HUES48 (cell line): ENCODE measurements around the gene BABAM2.
"Not testable (repeated sequence)": the region's sequence is repeated elsewhere in the genome, so short reads cannot be mapped to it uniquely, and the experiment has no call there.

Experiments
- H3K27ac ChIP-seq: one replicate; pipeline ENCODE4 v1.7.0; 2013; ENCODE audit warnings: low read depth, low read length, inconsistent platforms
- H3K27me3 ChIP-seq: 2 replicates; pipeline ENCODE4 v1.6.1; 2013; ENCODE audit warnings: mild to moderate bottlenecking, low read length; ENCODE audit not compliant: control insufficient read depth, insufficient read depth
- H3K36me3 ChIP-seq: 2 replicates; pipeline ENCODE4 v1.6.1; 2013; ENCODE audit warnings: low read length; ENCODE audit not compliant: control insufficient read depth, insufficient read depth
- H3K4me1 ChIP-seq: 2 replicates; pipeline ENCODE4 v1.6.1; 2013; ENCODE audit warnings: mild to moderate bottlenecking, low read length; ENCODE audit not compliant: control insufficient read depth, insufficient read depth
- H3K4me3 ChIP-seq: 2 replicates; pipeline ENCODE4 v1.5.1; 2013; ENCODE audit warnings: mild to moderate bottlenecking, low read depth, low read length
- H3K9ac ChIP-seq: 2 replicates; pipeline ENCODE4 v1.6.1; 2013; ENCODE audit warnings: mild to moderate bottlenecking, low read depth, low read length, moderate library complexity
- H3K9me3 ChIP-seq: 2 replicates; pipeline ENCODE4 v1.6.1; 2013; ENCODE audit warnings: low read length; ENCODE audit not compliant: control insufficient read depth, insufficient read depth

Gene BABAM2

GRCh38 chr2:27878825-27879224, 11.7 kb upstream of the BABAM2 start:
- Histone ChIP-seq H3K4me3 (no peak overlapping the region), H3K9me3 (no peaks in the 10 kb centered on the region), H3K27ac (no peak overlapping the region), H3K4me1 (no peaks in the 10 kb centered on the region), H3K9ac (no peak overlapping the region), H3K27me3 (no peaks in the 10 kb centered on the region), H3K36me3 (no peaks in the 10 kb centered on the region)

GRCh38 chr2:27881815-27882583, 8.5 kb upstream of the BABAM2 start:
- not testable (repeated sequence) for H3K9ac ChIP-seq, H3K4me3 ChIP-seq, H3K27me3 ChIP-seq, H3K27ac ChIP-seq, H3K36me3 ChIP-seq, H3K4me1 ChIP-seq, H3K9me3 ChIP-seq

GRCh38 chr2:27882584-27882922, 8.0 kb upstream of the BABAM2 start:
- H3K27me3 ChIP-seq, H3K4me1 ChIP-seq, H3K9ac ChIP-seq, H3K9me3 ChIP-seq, H3K36me3 ChIP-seq, H3K27ac ChIP-seq, H3K4me3 ChIP-seq: not testable (repeated sequence)

- Histone ChIP-seq H3K36me3 (no peaks in the 10 kb centered on the region), H3K4me3 (no peak overlapping the region), H3K9ac (no peak overlapping the region), H3K4me1 (peaks cover 5% of the 10 kb centered on the region; the same call in 1 of the 2 replicates), H3K27ac (no peak overlapping the region), H3K27me3 (no peaks in the 10 kb centered on the region), H3K9me3 (no peaks in the 10 kb centered on the region)
Observed at GRCh38 chr2:27884601-27885000, 5.9 kb upstream of the BABAM2 start.

GRCh38 chr2:27885234-27885633, 5.3 kb upstream of the BABAM2 start:
- peaks cover 6% of the 10 kb centered on the region; the same call in 1 of the 2 replicates for H3K4me1 ChIP-seq
- H3K9me3 ChIP-seq: no peaks in the 10 kb centered on the region
- H3K27me3 ChIP-seq: no peaks in the 10 kb centered on the region
- H3K4me3 ChIP-seq: no peak overlapping the region
- H3K9ac ChIP-seq: no peak overlapping the region
- H3K36me3 ChIP-seq: no peaks in the 10 kb centered on the region
- no peak overlapping the region for H3K27ac ChIP-seq

- Histone ChIP-seq H3K9ac (no peak overlapping the region), H3K9me3 (no peaks in the 10 kb centered on the region), H3K27ac (no peak overlapping the region), H3K27me3 (no peaks in the 10 kb centered on the region), H3K4me3 (no peak overlapping the region), H3K36me3 (no peaks in the 10 kb centered on the region), H3K4me1 (peaks cover 6% of the 10 kb centered on the region; the same call in 1 of the 2 replicates)
Observed at GRCh38 chr2:27885661-27886060, 4.9 kb upstream of the BABAM2 start.

GRCh38 chr2:27886322-27886721, 4.2 kb upstream of the BABAM2 start:
- H3K9ac ChIP-seq: no peak overlapping the region
- H3K4me1 ChIP-seq: peaks cover 6% of the 10 kb centered on the region; the same call in 1 of the 2 replicates
- no peaks in the 10 kb centered on the region for H3K36me3 ChIP-seq
- H3K9me3 ChIP-seq: no peaks in the 10 kb centered on the region
- H3K27ac ChIP-seq: no peak overlapping the region
- no peak overlapping the region for H3K4me3 ChIP-seq
- no peaks in the 10 kb centered on the region for H3K27me3 ChIP-seq

GRCh38 chr2:27887111-27887510, 3.4 kb upstream of the BABAM2 start:
- Histone ChIP-seq H3K9ac (no peak overlapping the region), H3K4me1 (peaks cover 6% of the 10 kb centered on the region; the same call in 1 of the 2 replicates), H3K27me3 (no peaks in the 10 kb centered on the region), H3K9me3 (no peaks in the 10 kb centered on the region), H3K4me3 (no peak overlapping the region), H3K36me3 (no peaks in the 10 kb centered on the region), H3K27ac (no peak overlapping the region)

- Histone ChIP-seq H3K27ac (no peak overlapping the region), H3K9me3 (no peaks in the 10 kb centered on the region), H3K4me1 (peaks cover 6% of the 10 kb centered on the region; the same call in 1 of the 2 replicates), H3K4me3 (no peak overlapping the region), H3K9ac (no peak overlapping the region), H3K27me3 (no peaks in the 10 kb centered on the region), H3K36me3 (no peaks in the 10 kb centered on the region)
Observed at GRCh38 chr2:27887830-27888229, 2.7 kb upstream of the BABAM2 start.

- no peaks in the 10 kb centered on the region for H3K36me3 ChIP-seq
- H3K4me1 ChIP-seq: peaks cover 6% of the 10 kb centered on the region; the same call in 1 of the 2 replicates
- no peak overlapping the region for H3K27ac ChIP-seq
- no peak overlapping the region for H3K9ac ChIP-seq
- no peak overlapping the region for H3K4me3 ChIP-seq
- no peaks in the 10 kb centered on the region for H3K9me3 ChIP-seq
- H3K27me3 ChIP-seq: no peaks in the 10 kb centered on the region
Observed at GRCh38 chr2:27888790-27889189, 1.7 kb upstream of the BABAM2 start.

GRCh38 chr2:27889774-27890145, 769 bp upstream of the BABAM2 start:
- Histone ChIP-seq H3K27ac (peak overlapping the region; percentile 93), H3K36me3 (0 out of 2 replicates have a peak, but pooled peaks cover 4% of the 10 kb centered on the region), H3K4me3 (peak overlapping the region; percentile 95), H3K27me3 (no peaks in the 10 kb centered on the region), H3K9ac (no peak overlapping the region), H3K9me3 (no peaks in the 10 kb centered on the region), H3K4me1 (peaks cover 6% of the 10 kb centered on the region; the same call in 1 of the 2 replicates)
